OCI-M2 (cell line): Measurements from ENCODE around the gene RBM20.
A peak's percentile ranks its signal among the peaks of the same experiment; 100 is the strongest.

Experiments used
- DNase-seq: peaks from one replicate; lab custom pipeline; 2025; ENCODE audit not compliant: unreplicated experiment; lab: John Stamatoyannopoulos, UW

Gene RBM20

GRCh38 chr10:110847374-110847773 lies 203.2 kb downstream of the RBM20 start:
- no peak for DNase-seq

DNA sequence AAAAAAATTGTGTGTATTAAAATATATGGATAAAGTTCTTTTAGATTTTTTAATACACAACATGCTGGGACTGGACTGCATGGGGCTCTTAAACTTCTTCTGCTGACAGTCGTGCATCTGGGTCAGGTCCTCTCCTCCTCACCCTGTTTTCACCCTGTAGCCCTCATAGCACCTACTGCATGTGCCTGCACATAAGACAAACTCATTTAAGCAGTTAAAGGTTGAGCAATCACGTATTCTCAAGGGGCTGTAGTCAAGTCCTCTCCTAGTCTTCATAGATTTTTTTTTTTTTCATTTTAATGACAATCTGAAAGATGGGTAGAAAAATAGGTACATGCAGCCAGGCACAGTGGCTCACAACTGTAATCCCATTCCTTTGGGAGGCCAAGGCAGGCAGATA lies 204.0 kb downstream of the RBM20 start:
- DNase-seq = no peak

- DNase-seq = no peak
These were observed 206.0 kb downstream of the RBM20 start for GRCh38 chr10:110850099-110850498.

DNA sequence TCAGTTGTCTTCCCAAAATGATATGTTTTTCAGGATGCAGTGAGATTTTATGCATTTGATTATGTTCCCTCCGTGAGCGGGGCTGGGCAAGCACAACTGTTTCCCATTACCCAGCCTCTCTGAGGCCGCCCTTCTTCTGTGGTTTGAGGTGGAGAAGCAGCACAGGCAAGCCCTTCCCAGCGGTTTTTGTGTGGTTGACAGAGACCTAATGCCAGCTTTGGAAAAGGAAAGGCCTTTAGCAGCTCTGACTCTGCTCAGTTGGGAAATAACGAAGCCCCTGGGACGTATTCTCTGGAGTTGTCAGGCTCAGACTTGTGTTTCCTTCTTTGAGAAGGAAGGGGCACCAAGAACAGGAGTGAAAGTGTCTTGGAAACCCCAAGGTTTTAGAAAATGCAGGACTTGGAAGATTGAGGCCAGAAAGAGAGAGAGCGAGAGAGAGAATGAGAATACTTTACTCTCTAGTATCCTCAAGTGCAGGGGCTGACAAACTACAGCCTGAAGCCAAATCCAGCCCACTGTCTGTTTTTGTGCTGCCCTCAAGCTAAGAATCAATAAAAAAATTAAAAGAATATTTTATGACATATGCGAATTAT lies 207.0 kb downstream of the RBM20 start:
- no peak for DNase-seq

DNA sequence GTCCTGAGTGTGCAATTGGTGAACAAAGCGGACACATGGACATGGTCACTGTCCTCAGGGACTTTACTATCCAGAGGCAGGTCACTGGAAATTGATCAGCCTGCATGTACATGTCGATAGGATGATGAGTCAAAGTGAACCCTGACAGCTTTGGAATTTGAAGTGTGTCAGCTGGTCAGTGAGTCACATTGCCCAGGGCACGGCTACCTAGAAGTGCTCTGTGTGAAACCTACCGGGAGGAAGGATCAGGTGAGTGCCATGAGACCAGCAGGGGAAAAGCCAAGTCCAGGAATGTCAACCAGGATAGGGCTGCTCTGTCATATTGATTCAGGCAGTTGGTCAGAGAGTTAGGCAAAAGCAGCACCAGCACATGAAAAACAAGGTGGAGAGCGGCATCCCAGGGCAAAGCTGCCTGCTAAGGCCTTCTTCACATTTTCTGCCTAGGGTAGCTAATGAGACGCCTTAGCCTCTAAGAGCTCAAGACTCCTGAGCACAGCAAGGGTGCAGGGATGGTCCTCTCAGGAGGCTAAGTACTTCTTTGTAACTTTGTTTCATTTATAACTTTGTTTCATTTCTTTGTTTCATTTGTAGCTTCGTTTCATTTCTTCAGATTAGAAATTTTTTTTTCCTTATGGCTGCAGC lies 208.2 kb downstream of the RBM20 start:
- DNase-seq = no peak

GRCh38 chr10:110852947-110853346 lies 208.8 kb downstream of the RBM20 start:
- DNase-seq = no peak

GRCh38 chr10:110853921-110854605 lies 209.9 kb downstream of the RBM20 start:
- DNase-seq = no peak

GRCh38 chr10:110857265-110858171 lies 213.4 kb downstream of the RBM20 start:
- no peak for DNase-seq

DNA sequence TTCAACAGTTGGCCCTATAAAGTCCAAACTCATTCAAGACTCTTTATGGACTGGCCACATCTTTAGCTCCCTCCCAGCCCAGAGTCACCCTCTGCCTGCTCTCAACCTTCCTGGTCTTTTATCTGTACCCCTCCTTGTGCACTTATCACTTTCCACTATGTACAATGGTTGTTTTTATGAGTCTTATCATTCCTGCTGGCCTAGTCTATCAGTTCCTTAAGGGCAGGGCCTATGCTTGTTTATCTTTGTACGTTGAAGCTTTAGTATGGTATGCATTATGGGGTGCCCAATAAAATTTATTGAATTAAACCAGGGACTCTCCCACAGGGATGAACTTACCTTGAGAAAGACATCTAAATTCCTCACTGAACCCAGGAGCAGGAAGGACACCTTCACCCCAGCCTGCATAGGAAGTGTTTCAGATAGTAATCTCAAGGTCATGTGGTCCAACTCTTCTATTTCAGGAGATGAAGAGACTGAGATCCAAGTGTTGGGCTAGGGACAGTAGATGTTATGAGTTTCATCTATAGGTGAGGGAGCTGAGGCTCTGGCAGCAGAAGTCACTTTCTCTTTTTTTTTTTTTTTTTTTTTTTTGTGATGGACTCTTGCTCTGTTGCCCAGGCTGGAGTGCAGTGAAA lies 214.3 kb downstream of the RBM20 start:
- DNase-seq = peak; percentile 79

- DNase-seq = no peak
These were observed 215.3 kb downstream of the RBM20 start for GRCh38 chr10:110859206-110859972.

DNA sequence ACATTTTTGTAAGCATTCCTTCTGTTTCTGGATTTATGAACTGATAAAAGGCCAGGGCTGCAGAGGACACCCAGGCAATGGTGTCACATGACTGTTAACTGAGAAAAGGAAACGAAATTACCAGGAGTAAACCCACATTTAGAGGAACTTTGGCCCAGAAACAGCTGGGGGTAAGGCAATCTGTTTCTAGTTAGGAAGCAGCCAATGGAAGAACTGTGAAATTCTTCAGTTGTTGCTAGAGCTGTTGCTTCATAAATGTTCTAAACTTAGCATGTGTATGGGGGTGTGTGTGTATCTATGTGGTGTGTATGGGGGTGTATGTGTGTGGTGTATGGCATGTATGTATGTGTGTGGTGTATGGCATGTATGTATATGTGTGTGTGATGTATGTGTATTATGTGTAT lies 215.8 kb downstream of the RBM20 start:
- DNase-seq = no peak

DNA sequence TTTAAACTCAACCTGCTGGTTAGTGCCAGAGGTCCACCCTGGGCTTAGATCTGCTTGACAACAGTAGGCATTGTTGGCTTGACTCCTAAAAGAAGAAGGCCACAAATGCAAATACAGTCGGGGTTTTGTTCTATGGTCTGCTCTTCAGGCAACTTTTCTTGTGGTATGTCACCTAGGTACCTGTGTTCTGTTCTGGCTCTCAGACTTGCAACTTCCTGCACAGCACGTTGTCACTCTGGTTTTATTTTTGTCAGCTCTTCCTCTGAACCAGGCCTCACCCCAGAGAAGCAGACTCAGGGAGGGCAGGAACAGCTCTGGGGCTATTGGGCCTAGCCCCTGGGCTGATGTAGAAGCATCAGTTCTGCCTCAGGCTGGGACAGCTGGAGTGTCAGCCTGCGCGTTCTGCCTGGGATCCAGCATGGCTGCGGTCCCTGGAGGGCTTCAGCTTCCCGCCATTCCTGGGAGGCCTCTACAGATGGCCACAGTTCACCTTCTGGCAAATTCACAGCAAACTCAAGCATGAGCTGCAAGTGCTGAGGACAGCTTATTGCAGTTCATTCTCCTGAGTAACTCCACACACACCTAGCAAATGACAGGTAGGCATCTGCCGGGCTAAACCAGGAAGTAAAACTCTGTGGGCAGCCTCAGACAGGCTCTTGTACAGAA lies 216.6 kb downstream of the RBM20 start:
- DNase-seq = no peak

DNA sequence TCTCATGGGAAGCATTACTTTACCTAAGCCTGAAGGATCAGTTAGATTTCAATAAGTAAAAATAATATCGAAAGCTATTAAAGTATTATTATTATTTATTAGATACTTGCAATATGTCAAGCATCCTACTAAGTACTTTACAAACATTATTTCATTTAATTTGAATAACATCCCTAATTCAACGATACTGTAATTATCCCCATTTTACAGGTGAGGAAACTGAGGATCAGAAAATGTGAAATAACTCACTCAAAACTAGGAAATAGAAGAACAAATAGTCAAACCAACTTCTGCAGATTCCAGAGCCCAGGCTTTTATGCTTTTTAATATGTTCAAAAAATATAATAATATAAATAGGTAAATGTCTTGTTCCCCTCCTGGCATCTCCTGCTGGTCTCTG lies 217.3 kb downstream of the RBM20 start:
- DNase-seq = no peak

- DNase-seq = no peak
These were observed 218.0 kb downstream of the RBM20 start for GRCh38 chr10:110861930-110862649.

- no peak for DNase-seq
These were observed 218.8 kb downstream of the RBM20 start for GRCh38 chr10:110862961-110863360.

DNA sequence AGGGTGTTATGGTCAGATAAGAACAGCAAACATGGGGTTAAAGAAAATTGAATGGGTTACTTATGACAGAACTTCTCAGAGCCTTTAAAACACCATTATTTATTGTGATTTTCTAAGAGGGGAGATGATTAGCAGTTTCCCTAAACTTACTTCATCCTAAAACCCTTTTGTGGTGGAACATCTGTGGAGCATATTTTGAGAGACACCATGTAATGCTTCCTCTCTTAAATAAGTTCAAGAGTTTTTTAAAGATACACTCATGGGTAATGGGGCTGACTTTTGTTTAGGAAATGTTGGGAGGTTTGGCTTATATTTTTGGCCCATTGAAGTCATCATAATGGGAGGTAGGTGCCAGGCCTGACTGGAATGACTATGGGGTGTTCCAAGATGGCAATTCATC lies 219.2 kb downstream of the RBM20 start:
- no peak for DNase-seq

DNA sequence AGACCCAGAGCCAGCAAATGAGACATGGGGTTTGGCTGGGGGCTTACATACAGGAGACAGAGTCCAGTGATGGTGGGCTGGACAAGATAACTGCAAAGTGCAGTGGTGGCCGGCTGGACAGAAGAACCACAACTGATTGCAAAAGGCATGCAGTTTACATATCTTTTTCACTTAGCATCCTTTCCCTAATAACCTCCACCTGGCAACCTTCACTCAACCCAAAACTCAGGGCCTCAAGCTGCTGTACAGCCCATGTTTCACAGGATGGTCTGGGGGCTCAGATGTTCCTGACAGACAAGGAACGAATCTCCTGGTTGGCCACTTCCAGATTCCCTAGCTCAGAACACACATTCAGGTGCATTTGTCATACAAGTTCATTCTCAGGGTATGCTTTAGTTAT lies 219.8 kb downstream of the RBM20 start:
- no peak for DNase-seq

DNA sequence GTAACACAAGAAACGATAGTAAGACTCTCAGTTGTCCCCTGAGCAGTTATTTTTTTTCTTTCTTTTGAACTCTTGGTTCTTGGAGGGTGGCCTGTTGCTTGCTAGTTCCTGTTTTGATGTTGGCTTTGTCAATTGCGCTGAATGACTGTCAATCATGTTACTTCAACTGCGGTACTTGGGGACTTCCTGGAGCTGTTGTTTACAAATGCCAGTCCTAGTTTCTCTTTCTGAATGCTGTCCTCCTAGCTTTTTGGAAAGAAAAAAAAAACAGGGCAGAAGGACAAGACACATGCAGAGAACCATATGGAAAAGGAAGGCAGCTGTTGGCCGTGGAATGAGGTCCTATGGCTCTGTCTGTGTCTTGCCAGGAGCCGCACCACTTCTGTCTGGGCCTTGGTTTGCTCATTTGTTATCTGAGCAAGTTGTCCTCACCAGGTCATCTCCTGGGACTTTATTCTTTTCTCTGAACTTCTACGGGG lies 220.6 kb downstream of the RBM20 start:
- DNase-seq = no peak
